Rectal smooth muscle tissue (tissue), 1 donor: ENCODE data around the gene LEKR1.
"Not testable (repeated sequence)": the region's sequence is repeated elsewhere in the genome, so short reads cannot be mapped to it uniquely, and the experiment has no call there.

ENCODE experiments used
- H3K27ac ChIP-seq: one replicate; pipeline ENCODE4 v1.7.0; 2013; ENCODE audit warnings: low read depth, low read length, inconsistent platforms
- H3K27me3 ChIP-seq: one replicate; pipeline ENCODE4 v1.7.0; 2013; ENCODE audit warnings: low read length; ENCODE audit not compliant: control insufficient read depth, insufficient read depth
- H3K36me3 ChIP-seq: one replicate; pipeline ENCODE4 v1.7.0; 2013; ENCODE audit warnings: low read length; ENCODE audit not compliant: control insufficient read depth, insufficient read depth
- H3K4me1 ChIP-seq: one replicate; pipeline ENCODE4 v1.7.0; 2013; ENCODE audit warnings: low read length; ENCODE audit not compliant: control insufficient read depth, insufficient read depth
- H3K4me3 ChIP-seq: one replicate; pipeline ENCODE4 v1.7.0; 2013; ENCODE audit warnings: low read length
- H3K9ac ChIP-seq: one replicate; pipeline ENCODE4 v1.7.0; 2013; ENCODE audit warnings: low read length

The LEKR1 gene

DNA sequence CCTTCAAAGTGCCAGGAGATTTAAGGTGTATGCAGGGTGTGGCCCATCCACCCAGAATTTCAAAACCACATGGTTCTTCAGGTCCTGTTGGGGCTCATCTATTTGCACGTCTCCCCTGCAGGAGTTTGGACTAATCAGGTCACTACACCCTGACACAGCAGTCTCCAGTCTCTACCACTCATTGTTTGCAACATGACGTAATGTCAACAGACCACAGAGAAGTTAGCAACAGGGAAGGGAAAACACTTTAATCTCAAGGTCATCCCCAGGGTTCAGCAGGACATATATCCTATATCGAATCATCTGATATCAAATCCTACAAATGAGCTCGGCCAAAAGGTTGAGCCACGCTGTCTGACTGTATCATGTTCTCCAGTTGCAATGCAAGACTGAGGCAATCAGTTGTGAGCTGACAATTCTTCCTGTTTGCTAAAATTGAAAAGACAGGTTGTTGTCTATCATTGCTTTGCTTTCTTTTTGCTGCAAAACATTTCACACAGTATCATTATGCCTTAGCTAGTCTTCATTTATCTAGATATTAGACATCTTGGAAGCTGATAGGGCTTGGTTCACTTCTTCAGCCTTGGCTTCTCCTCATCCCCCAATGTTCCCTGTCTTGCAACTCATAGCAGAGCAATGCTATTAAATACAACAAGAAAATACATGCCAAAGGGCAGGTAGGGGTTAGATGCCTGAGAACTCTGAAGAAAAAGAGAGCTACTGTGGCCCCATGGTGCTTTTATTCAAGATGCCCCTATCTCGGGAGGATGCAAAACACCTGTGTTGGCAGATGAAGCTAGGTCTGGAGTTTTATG is 13.4 kb upstream of the LEKR1 start:
- no peak overlapping the region for H3K9ac ChIP-seq
- no peaks in the 10 kb centered on the region for H3K4me1 ChIP-seq
- no peak overlapping the region for H3K27ac ChIP-seq
- H3K36me3 ChIP-seq, result no peaks in the 10 kb centered on the region
- no peaks in the 10 kb centered on the region for H3K27me3 ChIP-seq
- H3K4me3 ChIP-seq, result no peak overlapping the region

DNA sequence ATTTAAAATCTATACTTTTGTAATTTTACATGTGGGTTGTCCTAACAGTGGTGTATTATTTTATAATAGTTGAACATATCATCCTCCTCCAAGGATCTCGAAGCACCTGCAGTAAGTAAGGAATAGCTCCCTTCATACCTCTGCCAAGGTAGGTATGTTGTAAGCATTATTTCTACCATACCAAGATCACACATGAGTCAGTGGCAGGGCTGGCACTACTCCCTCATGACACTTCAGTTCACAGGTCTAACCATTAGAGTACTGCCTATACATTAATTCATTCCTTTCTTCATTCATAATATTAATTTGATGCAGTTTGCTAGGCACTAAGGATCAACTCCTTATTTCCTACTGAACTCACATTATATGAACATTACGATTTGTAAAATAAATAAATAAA is 11.9 kb upstream of the LEKR1 start:
- Histone ChIP-seq H3K27ac (no peak overlapping the region), H3K4me3 (no peak overlapping the region), H3K27me3 (no peaks in the 10 kb centered on the region)

GRCh38 chr3:156816091-156816793 is 9.9 kb upstream of the LEKR1 start:
- Histone ChIP-seq H3K36me3 (no peaks in the 10 kb centered on the region), H3K27me3 (no peaks in the 10 kb centered on the region), H3K4me3 (peak overlapping the region; percentile 84), H3K27ac (peak overlapping the region; percentile 77), H3K9ac (peak overlapping the region; percentile 87), H3K4me1 (no peaks in the 10 kb centered on the region)

More for the DNA sequence above, 11.9 kb upstream of the LEKR1 start:
- no peaks in the 10 kb centered on the region for H3K4me1 ChIP-seq
- no peaks in the 10 kb centered on the region for H3K36me3 ChIP-seq
- H3K9ac ChIP-seq, result no peak overlapping the region

- no peaks in the 10 kb centered on the region for H3K36me3 ChIP-seq
- H3K9ac ChIP-seq, result peak overlapping the region; percentile 87
These were observed 9.1 kb upstream of the LEKR1 start for GRCh38 chr3:156816794-156817645.

DNA sequence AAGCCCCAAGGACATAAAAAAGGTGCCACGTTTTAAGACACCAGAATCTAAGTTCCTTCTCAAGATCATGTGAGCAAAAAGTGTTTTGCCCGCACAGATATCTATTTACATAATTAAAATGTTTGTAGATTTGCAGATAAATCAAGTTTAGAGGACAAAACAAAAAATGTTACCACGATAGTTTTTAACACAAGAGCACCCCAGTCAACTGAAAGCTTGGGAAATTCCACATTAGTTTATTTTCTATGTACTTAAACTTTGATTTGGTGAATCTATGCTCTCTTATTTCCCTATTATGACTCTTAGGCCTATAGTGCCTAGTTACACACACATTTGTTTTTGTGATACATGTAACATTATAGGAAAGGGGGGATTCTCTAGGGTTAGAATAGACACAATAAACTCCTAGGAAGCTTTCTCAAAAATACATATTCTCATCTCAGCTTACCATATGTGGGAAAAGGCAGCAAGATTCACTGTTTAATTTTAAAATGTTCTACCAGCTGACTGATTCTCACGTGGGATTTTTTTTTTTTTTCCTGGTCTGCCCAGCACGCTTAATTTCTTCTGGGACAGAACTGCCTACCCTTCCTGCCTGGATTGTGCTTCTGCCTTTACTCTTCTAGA is 8.4 kb upstream of the LEKR1 start:
- no peaks in the 10 kb centered on the region for H3K36me3 ChIP-seq
- no peaks in the 10 kb centered on the region for H3K4me1 ChIP-seq
- no peaks in the 10 kb centered on the region for H3K27me3 ChIP-seq
- H3K9ac ChIP-seq, result no peak overlapping the region
- H3K4me3 ChIP-seq, result peak overlapping the region; percentile 84
- H3K27ac ChIP-seq, result peak overlapping the region; percentile 77

More at GRCh38 chr3:156816794-156817645, 9.1 kb upstream of the LEKR1 start:
- Histone ChIP-seq H3K27me3 (no peaks in the 10 kb centered on the region), H3K4me3 (peak overlapping the region; percentile 84), H3K27ac (peak overlapping the region; percentile 77), H3K4me1 (no peaks in the 10 kb centered on the region)

GRCh38 chr3:156818273-156818651 is 7.9 kb upstream of the LEKR1 start:
- H3K27ac ChIP-seq, result no peak overlapping the region
- H3K36me3 ChIP-seq, result no peaks in the 10 kb centered on the region
- H3K4me1 ChIP-seq, result no peaks in the 10 kb centered on the region
- H3K4me3 ChIP-seq, result no peak overlapping the region
- no peaks in the 10 kb centered on the region for H3K27me3 ChIP-seq
- no peak overlapping the region for H3K9ac ChIP-seq

- Histone ChIP-seq H3K36me3 (no peaks in the 10 kb centered on the region), H3K4me3 (no peak overlapping the region), H3K9ac (no peak overlapping the region), H3K27me3 (no peaks in the 10 kb centered on the region), H3K4me1 (no peaks in the 10 kb centered on the region), H3K27ac (no peak overlapping the region)
These were observed 7.3 kb upstream of the LEKR1 start for GRCh38 chr3:156818890-156819289.

DNA sequence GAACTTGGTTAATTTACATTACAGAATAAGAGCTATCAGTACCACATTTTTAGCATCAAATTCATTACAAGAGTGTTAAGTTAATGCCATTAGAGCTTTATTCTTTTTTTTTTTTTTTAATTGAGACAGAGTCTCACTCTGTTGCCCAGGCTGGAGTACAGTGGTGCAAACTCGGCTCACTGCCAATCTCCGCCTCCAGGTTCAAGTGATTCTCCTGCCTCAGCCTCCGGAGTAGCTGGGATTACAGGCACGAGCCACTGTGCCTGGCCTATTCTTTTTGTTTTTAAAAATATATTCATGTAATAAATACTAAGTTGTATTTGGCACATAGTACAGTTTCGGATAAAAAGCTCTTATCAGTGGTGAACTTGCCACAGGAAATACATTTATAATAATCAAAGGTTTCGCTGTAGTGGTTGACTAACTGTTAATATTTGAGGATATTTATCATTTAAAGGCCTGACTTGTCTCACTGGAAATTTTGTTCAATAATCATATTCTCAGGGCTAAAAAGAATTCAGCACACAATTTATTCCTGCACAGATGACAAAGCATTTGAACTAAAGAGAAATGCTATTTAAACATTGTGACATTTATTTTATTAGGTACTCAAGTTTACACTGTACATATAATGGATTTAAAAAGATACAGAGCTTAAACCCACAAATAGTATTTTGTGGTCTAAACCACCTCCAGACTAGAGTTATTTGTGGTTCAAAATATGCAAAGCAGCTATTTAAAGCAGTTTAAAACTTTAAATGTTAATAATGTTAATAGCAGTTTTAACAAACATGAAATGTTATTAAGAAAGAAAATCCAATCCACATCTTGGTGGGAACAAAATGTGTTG is 6.1 kb upstream of the LEKR1 start:
- Histone ChIP-seq H3K36me3 (no peaks in the 10 kb centered on the region), H3K4me1 (no peaks in the 10 kb centered on the region), H3K9ac (no peak overlapping the region), H3K27ac (no peak overlapping the region), H3K27me3 (no peaks in the 10 kb centered on the region), H3K4me3 (no peak overlapping the region)

GRCh38 chr3:156820692-156821080 is 5.5 kb upstream of the LEKR1 start:
- Histone ChIP-seq H3K9ac (no peak overlapping the region), H3K36me3 (no peaks in the 10 kb centered on the region), H3K27ac (no peak overlapping the region), H3K27me3 (no peaks in the 10 kb centered on the region), H3K4me1 (no peaks in the 10 kb centered on the region), H3K4me3 (no peak overlapping the region)

GRCh38 chr3:156822626-156823260 is 3.4 kb upstream of the LEKR1 start:
- not testable (repeated sequence) for H3K36me3 ChIP-seq, H3K27ac ChIP-seq, H3K4me1 ChIP-seq, H3K27me3 ChIP-seq, H3K9ac ChIP-seq, H3K4me3 ChIP-seq

- peak overlapping the region; percentile 58 for H3K27ac ChIP-seq
- H3K4me1 ChIP-seq, result no peaks in the 10 kb centered on the region
- H3K27me3 ChIP-seq, result no peaks in the 10 kb centered on the region
These were observed 384 bp upstream of the LEKR1 start for GRCh38 chr3:156825795-156826143.

More at GRCh38 chr3:156825795-156826143, 384 bp upstream of the LEKR1 start:
- Histone ChIP-seq H3K36me3 (no peaks in the 10 kb centered on the region), H3K9ac (peak overlapping the region; percentile 10), H3K4me3 (peak overlapping the region; percentile 62)
